Panc1 (cell line): ENCODE results near the gene FCGBP. TPM values are rescaled to one million over a fixed set of nuclear protein-coding genes. Genes with fewer than 3 reads are reported as not detected.

Source experiments
- ATAC-seq: fragments of 200-7000 bp; cut with Tn5 transposase; 2 replicates; pipeline ENCODE4 v1.9.1; 2020; ENCODE audit warnings: mild to moderate bottlenecking, moderate library complexity
- BruUV-seq: library from RNA; stranded (reverse); fragments of 400-500 nt; replicated peaks from 2 replicates; lab custom pipeline; 2021; lab: Mats Ljungman, UMichigan
- CTCF ChIA-PET: fragments of 300-600 bp; sonication (Branson Sonifier 250); formaldehyde crosslinking; loops from one replicate; lab custom pipeline; 2022; ENCODE audit warnings: antibody characterized with exemption; lab: Charles Lee
- POLR2A ChIA-PET: fragments of 300-600 bp; sonication (Branson Sonifier 250); formaldehyde crosslinking; loops from one replicate; lab custom pipeline; 2022; ENCODE audit warnings: antibody characterized with exemption; lab: Charles Lee
- DNase-seq: peaks from one replicate; pipeline ENCODE4 v3.0.0-alpha.2; 2010; ENCODE audit warnings: low read depth, low spot score
- H3K27ac ChIP-seq: 2 replicates; pipeline ENCODE4 v1.5.1; 2011; ENCODE audit warnings: mild to moderate bottlenecking, low read length, inconsistent platforms
- H3K27me3 ChIP-seq: fragments of 200-500 bp; sonication (Bioruptor generic); 2 replicates; pipeline ENCODE4 v1.6.0; 2014; ENCODE audit warnings: low read length, inconsistent platforms; ENCODE audit not compliant: control insufficient read depth, insufficient read depth
- H3K36me3 ChIP-seq: fragments of 200-500 bp; sonication (Bioruptor generic); 2 replicates; pipeline ENCODE4 v1.5.1; 2014; ENCODE audit warnings: inconsistent platforms, mild to moderate bottlenecking, low read length, moderate library complexity; ENCODE audit not compliant: control insufficient read depth, insufficient read depth
- H3K4me1 ChIP-seq: 2 replicates; pipeline ENCODE4 v1.5.1; 2011; ENCODE audit warnings: inconsistent platforms, mild to moderate bottlenecking, low read length, moderate library complexity; ENCODE audit not compliant: control insufficient read depth, insufficient read depth
- H3K4me3 ChIP-seq, 2 experiments: 2 replicates each; pipeline ENCODE4 v1.5.1; 2011 to 2012; ENCODE audit warnings: low read depth in 2 of 2, low read length in 2 of 2, mild to moderate bottlenecking in 2 of 2, inconsistent platforms in 1 of 2, moderate library complexity in 1 of 2
- H3K9me3 ChIP-seq: fragments of 200-500 bp; sonication (Bioruptor generic); 2 replicates; pipeline ENCODE4 v1.5.1; 2014; ENCODE audit warnings: low read depth, mild to moderate bottlenecking, inconsistent platforms, low read length, moderate library complexity; ENCODE audit not compliant: control insufficient read depth, insufficient read depth
- POLR2AphosphoS5 ChIP-seq: IDR thresholded peaks from 2 replicates; pipeline ENCODE4 v1.6.1; 2012; ENCODE audit warnings: mild to moderate bottlenecking, low read depth, low read length, moderate library complexity
- SIN3A ChIP-seq: IDR thresholded peaks from 2 replicates; pipeline ENCODE4 v1.6.1; 2012; ENCODE audit warnings: low read depth, mild to moderate bottlenecking, low read length, moderate library complexity, borderline replicate concordance; ENCODE audit not compliant: insufficient read depth
- TCF7L2 ChIP-seq: IDR thresholded peaks from 2 replicates; pipeline ENCODE4 v1.6.1; 2011; ENCODE audit warnings: mild to moderate bottlenecking, low read depth, low read length, inconsistent platforms
- in situ Hi-C: cut with HindIII; loops from 2 replicates; pipeline ENCODE4 v1.10.0; 2016; ENCODE audit warnings: low sequenced_read_pairs, low pct_unique_long_range_greater_than_20kb
- intact Hi-C: fragments of 100-400 bp; cut with micrococcal nuclease; formaldehyde crosslinking; loops from one replicate; pipeline ENCODE4 v1.10.0; 2022; ENCODE audit not compliant: unreplicated experiment
- total RNA-seq: library from RNA; stranded (reverse); gene quantifications from one replicate; pipeline ENCODE4 v1.2.1, GENCODE V29; 2021; ENCODE audit not compliant: unreplicated experiment
- TF ChIP-seq, protein P1 (sequence below): fragments of 450-650 bp; IDR thresholded peaks from 2 replicates; pipeline ENCODE4 v1.5.1; 2017; ENCODE audit warnings: mild to moderate bottlenecking
- TF ChIP-seq, protein P2 (sequence below), 2 experiments: IDR thresholded peaks; 2 replicates each; pipeline ENCODE4 v1.6.1; 2011 to 2012; ENCODE audit warnings: low read depth in 2 of 2, control low read depth in 1 of 2, low read length in 1 of 2, mild to moderate bottlenecking in 1 of 2, moderate library complexity in 1 of 2; ENCODE audit not compliant: insufficient read depth in 1 of 2

FCGBP gene
- total RNA-seq, 1 experiment from 2014 or later: 6.4 TPM

DNA sequence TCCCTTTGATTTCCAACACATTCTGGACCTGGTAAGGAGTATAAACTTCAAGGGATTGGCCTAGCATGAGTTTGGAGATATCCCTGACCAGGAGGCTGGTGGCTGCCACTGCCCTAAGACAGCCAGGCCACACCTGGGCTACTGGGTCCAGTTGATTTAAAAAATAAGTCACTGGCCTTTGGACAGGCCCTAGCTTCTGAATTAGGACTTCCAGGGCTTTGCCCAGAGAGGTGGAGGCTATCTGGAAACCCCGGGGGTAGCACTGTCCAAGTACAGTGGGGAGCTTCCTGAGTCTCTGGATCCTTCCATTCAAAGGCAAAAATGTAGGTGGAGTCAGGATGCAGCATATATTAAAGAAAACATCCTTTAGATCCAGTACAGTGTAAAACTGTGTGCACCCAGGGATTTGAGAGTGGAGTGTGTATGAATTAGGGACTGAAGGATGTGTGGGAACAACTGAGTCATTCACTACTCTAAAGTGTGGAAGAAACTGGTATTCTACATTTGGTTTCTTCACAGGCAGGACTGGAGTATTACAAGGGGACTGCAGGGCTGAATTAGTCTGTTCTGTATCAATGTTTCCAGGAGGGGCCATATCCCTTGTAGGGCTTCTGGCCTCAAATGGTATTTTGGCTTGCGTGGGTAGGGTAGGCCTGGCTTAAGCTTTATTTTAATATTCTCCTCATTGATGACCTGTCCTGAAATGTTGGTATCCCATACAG, 14.8 kb upstream of the FCGBP start:
- CTCF ChIA-PET: interaction anchor here (0.5 kb wide), 1 partner anchor 30 kb away, joined by 7 read pairs; no protein-coding TSS in a partner anchor
- ATAC-seq (peak; percentile 1; the same call in 1 of the 2 replicates), DNase-seq (no peak)
- H3K27ac ChIP-seq: no peak overlapping the region
- H3K4me1 ChIP-seq: no peaks in the 10 kb centered on the region
- no peaks in the 10 kb centered on the region for H3K9me3 ChIP-seq
- no peaks in the 10 kb centered on the region for H3K27me3 ChIP-seq
- BruUV-seq: no TSS peak
- in situ Hi-C loops: loop anchor here (5.0 to 25.0 kb wide), 4 partner anchors 167 to 962 kb away; partner anchors contain the start of gene FBXO17
- H3K36me3 ChIP-seq: no peaks in the 10 kb centered on the region
- no peak overlapping the region for H3K4me3 ChIP-seq
- TF ChIP-seq, protein P1, sequence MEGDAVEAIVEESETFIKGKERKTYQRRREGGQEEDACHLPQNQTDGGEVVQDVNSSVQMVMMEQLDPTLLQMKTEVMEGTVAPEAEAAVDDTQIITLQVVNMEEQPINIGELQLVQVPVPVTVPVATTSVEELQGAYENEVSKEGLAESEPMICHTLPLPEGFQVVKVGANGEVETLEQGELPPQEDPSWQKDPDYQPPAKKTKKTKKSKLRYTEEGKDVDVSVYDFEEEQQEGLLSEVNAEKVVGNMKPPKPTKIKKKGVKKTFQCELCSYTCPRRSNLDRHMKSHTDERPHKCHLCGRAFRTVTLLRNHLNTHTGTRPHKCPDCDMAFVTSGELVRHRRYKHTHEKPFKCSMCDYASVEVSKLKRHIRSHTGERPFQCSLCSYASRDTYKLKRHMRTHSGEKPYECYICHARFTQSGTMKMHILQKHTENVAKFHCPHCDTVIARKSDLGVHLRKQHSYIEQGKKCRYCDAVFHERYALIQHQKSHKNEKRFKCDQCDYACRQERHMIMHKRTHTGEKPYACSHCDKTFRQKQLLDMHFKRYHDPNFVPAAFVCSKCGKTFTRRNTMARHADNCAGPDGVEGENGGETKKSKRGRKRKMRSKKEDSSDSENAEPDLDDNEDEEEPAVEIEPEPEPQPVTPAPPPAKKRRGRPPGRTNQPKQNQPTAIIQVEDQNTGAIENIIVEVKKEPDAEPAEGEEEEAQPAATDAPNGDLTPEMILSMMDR: no peak
- TF ChIP-seq SIN3A (no peak), TCF7L2 (no peak), POLR2AphosphoS5 (no peak)
- TF ChIP-seq, protein P2, sequence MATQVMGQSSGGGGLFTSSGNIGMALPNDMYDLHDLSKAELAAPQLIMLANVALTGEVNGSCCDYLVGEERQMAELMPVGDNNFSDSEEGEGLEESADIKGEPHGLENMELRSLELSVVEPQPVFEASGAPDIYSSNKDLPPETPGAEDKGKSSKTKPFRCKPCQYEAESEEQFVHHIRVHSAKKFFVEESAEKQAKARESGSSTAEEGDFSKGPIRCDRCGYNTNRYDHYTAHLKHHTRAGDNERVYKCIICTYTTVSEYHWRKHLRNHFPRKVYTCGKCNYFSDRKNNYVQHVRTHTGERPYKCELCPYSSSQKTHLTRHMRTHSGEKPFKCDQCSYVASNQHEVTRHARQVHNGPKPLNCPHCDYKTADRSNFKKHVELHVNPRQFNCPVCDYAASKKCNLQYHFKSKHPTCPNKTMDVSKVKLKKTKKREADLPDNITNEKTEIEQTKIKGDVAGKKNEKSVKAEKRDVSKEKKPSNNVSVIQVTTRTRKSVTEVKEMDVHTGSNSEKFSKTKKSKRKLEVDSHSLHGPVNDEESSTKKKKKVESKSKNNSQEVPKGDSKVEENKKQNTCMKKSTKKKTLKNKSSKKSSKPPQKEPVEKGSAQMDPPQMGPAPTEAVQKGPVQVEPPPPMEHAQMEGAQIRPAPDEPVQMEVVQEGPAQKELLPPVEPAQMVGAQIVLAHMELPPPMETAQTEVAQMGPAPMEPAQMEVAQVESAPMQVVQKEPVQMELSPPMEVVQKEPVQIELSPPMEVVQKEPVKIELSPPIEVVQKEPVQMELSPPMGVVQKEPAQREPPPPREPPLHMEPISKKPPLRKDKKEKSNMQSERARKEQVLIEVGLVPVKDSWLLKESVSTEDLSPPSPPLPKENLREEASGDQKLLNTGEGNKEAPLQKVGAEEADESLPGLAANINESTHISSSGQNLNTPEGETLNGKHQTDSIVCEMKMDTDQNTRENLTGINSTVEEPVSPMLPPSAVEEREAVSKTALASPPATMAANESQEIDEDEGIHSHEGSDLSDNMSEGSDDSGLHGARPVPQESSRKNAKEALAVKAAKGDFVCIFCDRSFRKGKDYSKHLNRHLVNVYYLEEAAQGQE (IDR thresholded peaks at IDR 0.05; ENCODE audit: insufficient read depth in 1 of 2, low read depth in 2 of 2, low read length in 1 of 2): no peak
- POLR2A ChIA-PET: interaction anchor here (0.6 to 1.4 kb wide), 3 partner anchors 39 to 172 kb away, joined by 3 to 13 read pairs (median 4); no protein-coding TSS in a partner anchor
- intact Hi-C loops: no loop called here

DNA sequence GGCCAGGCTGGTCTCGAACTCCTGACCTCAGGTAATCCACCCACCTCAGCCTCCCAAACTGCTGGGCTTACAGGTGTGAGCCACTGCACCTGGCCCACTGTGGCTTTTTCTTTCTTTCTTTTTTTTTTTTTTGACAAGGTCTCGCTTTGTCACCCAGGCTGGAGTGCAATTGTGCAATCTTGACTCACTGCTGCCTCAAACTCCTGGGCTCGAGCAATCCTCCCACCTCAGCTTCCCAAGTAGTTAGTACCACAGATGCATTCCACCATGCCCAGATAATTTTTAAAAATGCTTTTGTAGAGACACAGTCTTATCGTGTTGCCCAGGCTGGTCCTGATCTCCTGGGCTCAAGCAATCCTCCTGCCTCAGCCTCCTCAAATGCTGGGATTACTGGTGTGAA, 12.1 kb upstream of the FCGBP start:
- CTCF ChIA-PET: interaction anchor here (0.7 to 1.8 kb wide), 6 partner anchors 9 to 727 kb away, joined by 3 to 20 read pairs (median 4); partner anchors contain the start of gene PSMC4
- intact Hi-C loops: no loop called here
- no peak for DNase-seq

More for the DNA sequence above, 12.1 kb upstream of the FCGBP start:
- TF ChIP-seq, protein P1: no peak
- TF ChIP-seq, protein P2 (IDR thresholded peaks at IDR 0.05; ENCODE audit: insufficient read depth in 1 of 2, low read depth in 2 of 2, low read length in 1 of 2): no peak
- TF ChIP-seq SIN3A: no peak
- in situ Hi-C loops: loop anchor here (5.0 to 25.0 kb wide), 4 partner anchors 164 to 959 kb away; partner anchors contain the start of gene FBXO17
- Histone ChIP-seq H3K27me3 (peaks cover 6% of the 10 kb centered on the region; the same call in 1 of the 2 replicates), H3K36me3 (no peaks in the 10 kb centered on the region), H3K4me3 (no peak overlapping the region), H3K27ac (no peak overlapping the region), H3K4me1 (peaks cover 7% of the 10 kb centered on the region), H3K9me3 (no peaks in the 10 kb centered on the region)
- ATAC-seq: no peak
- POLR2A ChIA-PET: interaction anchor here (0.7 to 1.7 kb wide), 8 partner anchors 11 to 355 kb away, joined by 3 to 22 read pairs (median 6); no protein-coding TSS in a partner anchor
- BruUV-seq: no TSS peak
